ENCODE measurements around the gene MSN. TPM values are rescaled to one million over a fixed set of nuclear protein-coding genes. Genes with fewer than 3 reads are reported as not detected.

MSN gene
- polyA plus RNA-seq, 1 donor, result 69.0 TPM

GRCh38 chrX:65712005-65712806, 44.8 kb downstream of the MSN start:
- no peak for DNase-seq
- Histone ChIP-seq H3K27me3 (ENCODE audit: control insufficient read depth, insufficient read depth, low read length) (no peaks in the 10 kb centered on the region), H3K4me1 (ENCODE audit: control insufficient read depth, insufficient read depth, low read length) (no peaks in the 10 kb centered on the region), H3K27ac (ENCODE audit: low read length) (no peak overlapping the region), H3K4me3 (ENCODE audit: low read length) (no peak overlapping the region), H3K9me3 (ENCODE audit: control insufficient read depth, low read depth, low read length) (no peaks in the 10 kb centered on the region), H3K36me3 (ENCODE audit: control insufficient read depth, insufficient read depth, low read length) (no peaks in the 10 kb centered on the region)
- WGBS (ENCODE audit: insufficient coverage, low lambda C conversion rate), result no CpG with 5 or more reads among the region's 6 CpGs

DNA sequence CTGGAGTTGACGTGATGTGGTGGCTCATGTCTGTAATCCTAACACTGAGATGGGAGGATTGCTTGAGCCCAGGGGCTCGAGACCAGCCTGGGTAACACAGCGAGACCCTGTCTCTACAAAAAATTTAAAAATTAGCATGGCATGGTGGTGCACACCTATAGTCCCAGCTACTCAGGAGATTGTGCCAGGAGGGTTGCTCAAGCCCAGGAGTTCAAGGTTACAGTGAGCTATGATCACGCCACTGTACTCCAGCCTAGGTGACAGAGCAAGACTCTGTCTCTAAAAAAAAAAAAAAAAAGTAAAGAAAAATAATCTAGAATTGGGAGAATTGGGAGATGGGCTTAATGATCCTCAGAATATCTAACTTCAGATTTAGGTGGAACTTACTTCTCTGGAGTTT, 51.1 kb downstream of the MSN start:
- Histone ChIP-seq H3K36me3 (ENCODE audit: control insufficient read depth, insufficient read depth, low read length) (no peaks in the 10 kb centered on the region), H3K27me3 (ENCODE audit: control insufficient read depth, insufficient read depth, low read length) (no peaks in the 10 kb centered on the region), H3K27ac (ENCODE audit: low read length) (no peak overlapping the region), H3K4me3 (ENCODE audit: low read length) (no peak overlapping the region), H3K4me1 (ENCODE audit: control insufficient read depth, insufficient read depth, low read length) (no peaks in the 10 kb centered on the region), H3K9me3 (ENCODE audit: control insufficient read depth, low read depth, low read length) (no peaks in the 10 kb centered on the region)
- no peak for DNase-seq
- no CpG with 5 or more reads among the region's 4 CpGs for WGBS (ENCODE audit: insufficient coverage, low lambda C conversion rate)

GRCh38 chrX:65720381-65720964, 53.0 kb downstream of the MSN start:
- Histone ChIP-seq H3K27me3 (ENCODE audit: control insufficient read depth, insufficient read depth, low read length) (no peaks in the 10 kb centered on the region), H3K4me3 (ENCODE audit: low read length) (no peak overlapping the region), H3K4me1 (ENCODE audit: control insufficient read depth, insufficient read depth, low read length) (no peaks in the 10 kb centered on the region), H3K9me3 (ENCODE audit: control insufficient read depth, low read depth, low read length) (no peaks in the 10 kb centered on the region), H3K27ac (ENCODE audit: low read length) (no peak overlapping the region), H3K36me3 (ENCODE audit: control insufficient read depth, insufficient read depth, low read length) (no peaks in the 10 kb centered on the region)
- DNase-seq, result no peak
- no CpG with 5 or more reads among the region's 2 CpGs for WGBS (ENCODE audit: insufficient coverage, low lambda C conversion rate)

- Histone ChIP-seq H3K36me3 (ENCODE audit: control insufficient read depth, insufficient read depth, low read length) (no peaks in the 10 kb centered on the region), H3K4me3 (ENCODE audit: low read length) (no peak overlapping the region), H3K4me1 (ENCODE audit: control insufficient read depth, insufficient read depth, low read length) (no peaks in the 10 kb centered on the region), H3K9me3 (ENCODE audit: control insufficient read depth, low read depth, low read length) (no peaks in the 10 kb centered on the region), H3K27ac (ENCODE audit: low read length) (no peak overlapping the region), H3K27me3 (ENCODE audit: control insufficient read depth, insufficient read depth, low read length) (no peaks in the 10 kb centered on the region)
- no CpG with 5 or more reads among the region's 2 CpGs for WGBS (ENCODE audit: insufficient coverage, low lambda C conversion rate)
- no peak for DNase-seq
Observed at GRCh38 chrX:65723706-65724105, 56.3 kb downstream of the MSN start.

- H3K4me3 ChIP-seq (ENCODE audit: low read length), result no peak overlapping the region
- H3K36me3 ChIP-seq (ENCODE audit: control insufficient read depth, insufficient read depth, low read length), result no peaks in the 10 kb centered on the region
- H3K27me3 ChIP-seq (ENCODE audit: control insufficient read depth, insufficient read depth, low read length), result no peaks in the 10 kb centered on the region
- no peaks in the 10 kb centered on the region for H3K9me3 ChIP-seq (ENCODE audit: control insufficient read depth, low read depth, low read length)
- WGBS (ENCODE audit: insufficient coverage, low lambda C conversion rate), result no CpG with 5 or more reads among the region's 1 CpG
- no peak overlapping the region for H3K27ac ChIP-seq (ENCODE audit: low read length)
- DNase-seq, result no peak
- no peaks in the 10 kb centered on the region for H3K4me1 ChIP-seq (ENCODE audit: control insufficient read depth, insufficient read depth, low read length)
Observed at GRCh38 chrX:65726715-65727114, 59.3 kb downstream of the MSN start.

DNA sequence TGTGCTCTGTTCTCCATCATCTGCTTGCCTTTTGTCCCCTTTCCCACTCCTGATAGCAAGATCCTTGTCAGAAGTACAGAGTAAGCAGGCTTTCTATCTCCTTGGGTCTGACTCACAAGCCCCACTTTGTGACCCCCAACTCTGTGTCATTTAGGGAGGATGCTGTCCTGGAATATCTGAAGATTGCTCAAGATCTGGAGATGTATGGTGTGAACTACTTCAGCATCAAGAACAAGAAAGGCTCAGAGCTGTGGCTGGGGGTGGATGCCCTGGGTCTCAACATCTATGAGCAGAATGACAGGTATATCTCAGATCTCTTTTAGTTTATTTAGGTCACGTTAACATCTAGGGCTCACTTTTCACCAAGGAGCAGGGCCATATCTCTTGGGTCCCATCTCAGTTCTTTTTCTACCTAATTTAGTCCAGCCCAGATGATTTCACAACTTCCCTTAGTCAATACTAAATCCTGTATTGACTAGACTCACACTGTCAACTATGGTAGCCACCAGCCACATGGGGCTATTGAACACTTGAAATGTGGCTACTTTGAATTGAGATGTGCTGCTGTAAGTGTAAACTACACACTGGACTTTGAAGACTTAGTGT, 64.3 kb downstream of the MSN start:
- DNase-seq, result no peak
- Histone ChIP-seq H3K4me1 (ENCODE audit: control insufficient read depth, insufficient read depth, low read length) (no peaks in the 10 kb centered on the region), H3K27ac (ENCODE audit: low read length) (no peak overlapping the region), H3K27me3 (ENCODE audit: control insufficient read depth, insufficient read depth, low read length) (no peaks in the 10 kb centered on the region), H3K9me3 (ENCODE audit: control insufficient read depth, low read depth, low read length) (no peaks in the 10 kb centered on the region), H3K4me3 (ENCODE audit: low read length) (no peak overlapping the region), H3K36me3 (ENCODE audit: control insufficient read depth, insufficient read depth, low read length) (peaks cover 3% of the 10 kb centered on the region)
- WGBS (ENCODE audit: insufficient coverage, low lambda C conversion rate), result no CpG with 5 or more reads among the region's 1 CpG

DNA sequence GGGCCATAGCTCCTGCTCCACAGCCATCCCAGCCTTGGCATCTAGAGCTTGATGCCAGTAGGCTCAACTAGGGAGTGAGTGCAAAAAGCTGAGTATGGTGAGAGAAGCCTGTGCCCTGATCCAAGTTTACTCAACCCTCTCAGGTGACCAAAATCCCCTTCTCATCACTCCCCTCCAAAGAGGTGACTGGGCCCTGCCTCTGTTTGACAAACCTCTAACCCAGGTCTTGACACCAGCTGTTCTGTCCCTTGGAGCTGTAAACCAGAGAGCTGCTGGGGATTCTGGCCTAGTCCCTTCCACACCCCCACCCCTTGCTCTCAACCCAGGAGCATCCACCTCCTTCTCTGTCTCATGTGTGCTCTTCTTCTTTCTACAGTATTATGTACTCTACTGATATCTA, 73.5 kb downstream of the MSN start:
- H3K36me3 ChIP-seq (ENCODE audit: control insufficient read depth, insufficient read depth, low read length), result no peaks in the 10 kb centered on the region
- H3K27ac ChIP-seq (ENCODE audit: low read length), result no peak overlapping the region
- no peaks in the 10 kb centered on the region for H3K27me3 ChIP-seq (ENCODE audit: control insufficient read depth, insufficient read depth, low read length)
- no peak for DNase-seq
- H3K4me1 ChIP-seq (ENCODE audit: control insufficient read depth, insufficient read depth, low read length), result no peaks in the 10 kb centered on the region
- no peak overlapping the region for H3K4me3 ChIP-seq (ENCODE audit: low read length)
- no peaks in the 10 kb centered on the region for H3K9me3 ChIP-seq (ENCODE audit: control insufficient read depth, low read depth, low read length)

- Histone ChIP-seq H3K4me1 (ENCODE audit: control insufficient read depth, insufficient read depth, low read length) (no peaks in the 10 kb centered on the region), H3K27me3 (ENCODE audit: control insufficient read depth, insufficient read depth, low read length) (no peaks in the 10 kb centered on the region), H3K4me3 (ENCODE audit: low read length) (no peak overlapping the region), H3K27ac (ENCODE audit: low read length) (no peak overlapping the region), H3K9me3 (ENCODE audit: control insufficient read depth, low read depth, low read length) (no peaks in the 10 kb centered on the region), H3K36me3 (ENCODE audit: control insufficient read depth, insufficient read depth, low read length) (no peaks in the 10 kb centered on the region)
- no peak for DNase-seq
- WGBS (ENCODE audit: insufficient coverage, low lambda C conversion rate), result no CpG with 5 or more reads among the region's 2 CpGs
Observed at GRCh38 chrX:65741823-65742222, 74.4 kb downstream of the MSN start.

DNA sequence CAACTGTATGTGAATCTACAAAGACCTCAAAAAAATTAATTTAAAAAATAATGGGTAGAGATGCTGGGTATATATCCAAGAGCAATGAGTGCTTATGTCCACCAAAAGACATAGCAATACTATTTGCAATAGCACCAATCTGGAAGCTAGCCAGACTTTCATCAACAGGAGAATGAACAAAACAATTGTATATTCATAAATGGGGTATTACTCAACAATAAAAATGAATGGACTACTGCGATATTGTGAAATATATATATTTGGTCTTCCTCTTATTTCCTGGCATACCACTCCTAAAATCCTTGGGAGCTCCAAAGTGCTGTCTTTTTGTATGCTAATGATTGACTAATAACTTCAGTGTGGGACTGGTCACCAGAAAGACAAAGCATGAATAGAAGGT, 77.5 kb downstream of the MSN start:
- H3K27ac ChIP-seq (ENCODE audit: low read length), result no peak overlapping the region
- H3K4me3 ChIP-seq (ENCODE audit: low read length), result no peak overlapping the region
- H3K36me3 ChIP-seq (ENCODE audit: control insufficient read depth, insufficient read depth, low read length), result no peaks in the 10 kb centered on the region
- DNase-seq, result no peak
- no peaks in the 10 kb centered on the region for H3K4me1 ChIP-seq (ENCODE audit: control insufficient read depth, insufficient read depth, low read length)
- no CpG with 5 or more reads among the region's 1 CpG for WGBS (ENCODE audit: insufficient coverage, low lambda C conversion rate)
- no peaks in the 10 kb centered on the region for H3K27me3 ChIP-seq (ENCODE audit: control insufficient read depth, insufficient read depth, low read length)
- no peaks in the 10 kb centered on the region for H3K9me3 ChIP-seq (ENCODE audit: control insufficient read depth, low read depth, low read length)

- no peak overlapping the region for H3K4me3 ChIP-seq (ENCODE audit: low read length)
- no peaks in the 10 kb centered on the region for H3K36me3 ChIP-seq (ENCODE audit: control insufficient read depth, insufficient read depth, low read length)
- H3K27ac ChIP-seq (ENCODE audit: low read length), result no peak overlapping the region
- H3K9me3 ChIP-seq (ENCODE audit: control insufficient read depth, low read depth, low read length), result no peaks in the 10 kb centered on the region
- H3K4me1 ChIP-seq (ENCODE audit: control insufficient read depth, insufficient read depth, low read length), result no peaks in the 10 kb centered on the region
- DNase-seq, result no peak
- WGBS (ENCODE audit: insufficient coverage, low lambda C conversion rate), result 40% methylated on average over 1 of the region's 6 CpGs
- H3K27me3 ChIP-seq (ENCODE audit: control insufficient read depth, insufficient read depth, low read length), result no peaks in the 10 kb centered on the region
Observed at GRCh38 chrX:65745427-65745826, 78.0 kb downstream of the MSN start.
